ENCODE data around the gene ZNF827.
A peak's percentile ranks its signal among the peaks of the same experiment; 100 is the strongest.

Gene ZNF827

DNA sequence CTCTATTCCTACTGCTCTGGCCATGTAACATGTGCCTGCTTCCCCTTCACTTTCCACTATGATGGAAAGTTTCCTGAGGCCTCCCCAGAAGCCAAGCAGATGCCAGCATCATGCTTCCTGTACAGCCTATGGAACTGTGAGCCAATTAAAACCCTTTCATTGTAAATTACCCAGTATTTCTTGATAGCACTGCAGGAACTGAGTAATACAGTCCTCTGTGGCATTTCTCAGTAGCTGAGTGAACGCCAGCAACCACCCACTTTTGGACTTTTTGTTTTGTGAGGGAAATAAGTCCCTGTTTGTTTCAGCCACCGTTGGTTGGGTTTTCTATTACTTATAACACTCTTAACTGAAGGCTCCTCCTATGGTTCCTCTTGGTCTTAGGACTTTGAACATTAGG is 154.6 kb downstream of the ZNF827 start:
- no peak for DNase-seq

DNA sequence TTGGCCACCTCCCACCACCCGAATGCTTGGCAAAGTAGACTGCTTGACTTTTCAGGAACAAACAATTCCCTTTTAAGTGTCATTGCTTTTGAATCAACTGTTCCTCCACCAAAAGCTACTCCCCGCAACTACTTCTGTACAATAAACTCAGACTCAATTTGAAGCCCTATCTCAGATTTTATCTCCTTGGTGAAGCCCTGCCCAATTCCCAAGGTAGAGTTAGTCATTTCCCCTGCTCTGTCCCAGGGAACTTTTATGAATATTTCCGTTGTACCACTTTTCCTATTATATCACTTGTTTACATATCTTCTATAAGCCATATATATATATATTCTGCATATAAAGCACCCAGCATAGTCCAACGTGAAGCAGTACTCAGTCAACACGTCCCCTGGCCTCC is 155.9 kb downstream of the ZNF827 start:
- no peak for DNase-seq

DNA sequence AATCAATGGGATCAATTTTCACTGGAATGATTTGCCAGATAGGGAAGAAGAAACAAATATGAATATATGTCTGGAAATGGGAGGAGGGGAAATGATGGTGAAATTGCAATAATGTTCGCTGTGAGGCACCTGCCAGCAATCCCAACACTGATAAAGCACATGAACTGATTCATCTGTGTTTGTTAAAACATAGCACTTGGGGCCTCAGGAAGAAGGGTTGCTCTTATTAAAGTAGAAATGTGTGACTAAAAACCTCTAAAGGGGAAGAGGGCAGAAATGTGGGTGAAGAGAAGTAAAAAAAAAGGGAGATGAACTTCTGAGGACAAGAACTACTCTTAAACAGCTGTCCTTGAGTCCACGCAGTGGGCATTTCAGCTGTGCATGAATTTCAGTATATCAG is 157.3 kb downstream of the ZNF827 start:
- no peak for DNase-seq

DNA sequence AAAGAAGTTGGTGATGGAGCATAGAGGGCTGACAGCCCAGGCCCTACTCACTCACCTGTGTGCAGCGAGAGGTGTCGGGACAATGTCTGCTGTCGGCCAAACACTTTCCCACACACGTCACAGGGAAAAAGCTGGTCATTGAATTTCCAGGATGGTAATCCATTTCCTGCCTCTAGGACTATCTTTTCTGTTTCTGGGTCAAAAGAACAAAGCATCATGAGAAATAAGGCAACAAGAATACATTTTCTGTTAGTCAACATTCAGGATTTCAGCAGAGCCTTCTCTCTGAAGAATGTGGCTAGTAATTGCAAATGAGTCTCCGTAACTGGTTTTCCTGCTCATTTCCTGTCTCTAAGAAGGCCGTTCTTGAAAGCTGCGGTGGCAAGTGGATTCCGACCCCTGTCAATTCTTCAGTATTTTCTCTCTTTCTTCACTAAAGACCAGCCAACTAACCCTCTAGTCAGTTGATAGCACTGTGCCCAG is 159.3 kb downstream of the ZNF827 start:
- no peak for DNase-seq

GRCh38 chr4:145776208-145776607 is 162.4 kb downstream of the ZNF827 start:
- no peak for DNase-seq

GRCh38 chr4:145775406-145775805 is 163.2 kb downstream of the ZNF827 start:
- DNase-seq, result no peak

GRCh38 chr4:145774473-145774872 is 164.2 kb downstream of the ZNF827 start:
- DNase-seq, result no peak

- no peak for DNase-seq
Observed at GRCh38 chr4:145773581-145774234, 164.9 kb downstream of the ZNF827 start.

GRCh38 chr4:145772347-145772746 is 166.3 kb downstream of the ZNF827 start:
- DNase-seq, result no peak

GRCh38 chr4:145770124-145770523 is 168.5 kb downstream of the ZNF827 start:
- DNase-seq, result no peak

DNA sequence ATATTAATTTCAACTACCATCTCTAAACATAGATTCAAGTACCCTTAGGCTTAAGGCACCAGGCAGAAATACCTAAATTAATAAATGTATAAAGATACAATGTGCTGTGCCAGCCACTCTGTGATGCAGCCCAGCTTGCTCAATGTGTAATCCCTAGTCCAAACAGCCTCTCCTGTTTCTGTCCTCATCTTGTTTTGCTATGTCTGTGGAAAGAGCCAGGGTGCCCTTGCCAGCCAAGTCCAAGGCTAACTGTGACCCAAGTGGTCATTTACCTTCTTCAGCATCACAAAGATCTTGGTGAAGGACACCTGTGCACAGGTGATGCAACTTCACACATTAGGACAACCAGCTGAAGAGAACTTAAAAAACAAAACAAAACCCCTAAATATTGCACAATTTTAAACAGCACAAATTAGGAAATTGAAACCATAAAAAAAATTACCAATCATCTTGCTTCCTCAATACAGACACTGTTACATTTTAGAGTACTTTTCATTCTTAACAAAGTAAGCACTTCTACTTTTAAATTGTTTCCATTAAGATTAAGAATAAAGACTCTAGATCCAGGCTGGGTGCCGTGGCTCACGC is 169.1 kb downstream of the ZNF827 start:
- DNase-seq, result no peak

DNA sequence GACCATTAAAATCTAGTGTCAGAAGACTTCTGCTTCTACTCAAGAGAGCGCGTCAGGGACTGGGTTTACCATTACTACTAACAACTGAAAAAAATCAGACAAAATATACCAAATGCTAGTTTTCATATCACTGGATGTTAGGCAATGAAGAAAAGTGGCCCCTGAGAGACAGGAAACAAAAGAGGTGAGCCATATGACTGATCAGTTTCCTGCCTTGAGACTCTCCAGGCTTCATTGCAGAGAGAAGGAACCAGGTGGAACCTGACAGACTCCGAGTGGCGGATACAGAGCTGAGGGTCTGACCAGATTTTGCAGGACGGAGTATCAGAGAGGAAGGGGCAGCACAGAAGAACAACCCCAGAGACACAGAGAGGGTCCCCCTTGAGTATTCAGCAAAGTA is 172.3 kb downstream of the ZNF827 start:
- no peak for DNase-seq

DNA sequence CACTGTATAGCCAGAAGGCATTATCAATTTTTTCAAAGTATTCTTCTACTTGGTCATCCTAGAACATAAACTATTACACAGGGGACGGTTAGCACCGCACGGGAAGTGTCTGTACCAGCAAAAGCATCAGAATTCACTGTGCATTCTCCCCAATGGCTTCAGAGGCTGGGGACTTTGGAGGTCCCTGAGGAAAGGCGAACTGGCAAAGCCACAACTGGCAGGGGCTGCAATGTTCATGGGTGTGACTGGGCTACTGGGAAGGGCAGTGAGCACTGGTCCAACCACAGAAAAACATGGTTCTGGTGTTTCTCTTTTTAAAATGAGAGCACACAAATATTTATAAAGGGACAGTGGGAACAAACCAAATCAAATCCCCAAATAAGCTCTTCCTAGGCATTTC is 175.2 kb downstream of the ZNF827 start:
- DNase-seq, result no peak

DNA sequence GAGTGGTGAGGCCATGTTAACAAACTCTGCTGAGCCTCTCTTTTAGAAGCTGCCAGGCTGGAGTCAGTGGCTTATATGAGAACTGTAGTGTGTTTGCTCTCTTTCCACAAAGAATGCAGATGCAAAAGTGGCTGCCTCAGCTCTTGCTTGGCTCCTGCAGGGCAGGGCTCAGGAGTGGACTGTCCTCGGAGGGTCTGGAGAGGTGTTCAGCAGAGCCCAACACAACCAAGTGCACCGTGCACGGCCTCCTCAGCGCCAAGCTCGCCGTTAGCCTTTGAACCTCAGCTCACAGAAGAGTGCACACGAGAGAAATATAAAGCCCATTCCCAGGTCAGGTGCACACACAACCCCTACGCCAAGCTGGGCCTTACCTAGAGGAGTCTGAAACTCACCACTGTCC is 175.9 kb downstream of the ZNF827 start:
- DNase-seq, result no peak

DNA sequence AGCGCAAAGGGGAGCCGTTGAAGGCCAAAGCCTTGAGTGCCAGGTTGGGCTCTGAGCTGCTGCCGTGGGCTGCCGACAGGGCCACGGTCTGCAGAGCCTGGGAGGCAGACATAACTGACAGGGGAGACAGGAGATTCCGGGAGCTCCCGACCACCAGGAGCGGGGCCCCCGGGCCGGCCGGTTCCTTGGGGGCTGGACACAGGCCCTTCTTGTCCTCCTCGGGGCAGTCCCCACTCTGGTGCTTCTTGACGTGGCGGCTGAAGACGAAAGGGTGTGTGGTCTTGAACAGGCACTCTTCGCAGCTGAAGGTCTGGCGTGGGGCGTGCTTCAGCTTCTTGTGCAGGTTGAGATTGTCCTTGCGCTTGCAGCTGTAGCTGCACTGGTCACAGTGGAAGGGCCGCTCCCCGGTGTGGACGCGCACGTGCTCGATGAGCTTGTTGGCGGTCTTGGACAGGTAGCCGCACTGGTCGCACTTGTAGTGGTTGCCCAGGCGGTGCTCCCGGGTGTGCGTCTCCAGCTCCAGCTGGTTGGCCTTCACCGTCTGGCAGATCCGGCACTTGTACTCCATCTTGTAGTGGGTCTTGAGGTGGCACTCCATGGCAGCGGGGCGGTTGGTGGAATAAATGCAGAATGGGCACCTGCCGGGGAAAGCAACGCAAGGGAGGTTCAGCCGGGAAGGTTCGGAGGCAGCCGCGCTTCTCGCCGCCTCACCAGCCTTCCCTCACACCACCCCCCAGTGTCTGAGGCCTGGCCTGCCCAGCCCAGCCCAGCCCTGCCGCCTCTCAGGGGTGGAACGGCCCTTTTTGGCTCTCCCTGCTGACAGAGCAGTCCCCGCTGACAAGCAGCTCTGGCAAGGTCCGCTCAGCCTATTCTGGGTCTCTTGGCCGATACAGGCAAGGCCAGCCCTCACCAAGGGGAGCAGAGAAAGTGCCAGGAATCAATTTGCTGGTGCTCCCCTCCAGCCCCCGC is 177.4 kb downstream of the ZNF827 start:
- no peak for DNase-seq

DNA sequence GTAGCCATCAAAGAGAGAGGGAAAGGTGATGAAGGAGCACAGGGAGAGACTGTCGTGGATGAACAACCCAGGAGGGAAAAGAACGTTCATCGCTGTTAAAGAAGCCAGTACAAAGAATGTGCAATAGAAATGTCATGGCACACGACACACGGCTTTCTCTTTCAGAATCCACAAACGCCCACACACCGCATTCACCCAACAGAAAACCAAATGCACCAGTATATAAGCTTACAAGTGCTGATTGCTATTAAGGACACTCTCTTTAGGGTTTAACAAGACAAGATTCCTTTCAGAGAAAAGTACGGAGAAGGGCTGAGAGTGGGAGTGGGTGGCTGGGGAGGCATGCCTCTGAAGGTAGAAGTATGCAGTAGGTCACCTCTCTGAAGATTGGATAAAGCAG is 178.4 kb downstream of the ZNF827 start:
- DNase-seq, result no peak

GRCh38 chr4:145757188-145757587 is 181.4 kb downstream of the ZNF827 start:
- no peak for DNase-seq

- no peak for DNase-seq
Observed at GRCh38 chr4:145756244-145756643, 182.4 kb downstream of the ZNF827 start.

DNA sequence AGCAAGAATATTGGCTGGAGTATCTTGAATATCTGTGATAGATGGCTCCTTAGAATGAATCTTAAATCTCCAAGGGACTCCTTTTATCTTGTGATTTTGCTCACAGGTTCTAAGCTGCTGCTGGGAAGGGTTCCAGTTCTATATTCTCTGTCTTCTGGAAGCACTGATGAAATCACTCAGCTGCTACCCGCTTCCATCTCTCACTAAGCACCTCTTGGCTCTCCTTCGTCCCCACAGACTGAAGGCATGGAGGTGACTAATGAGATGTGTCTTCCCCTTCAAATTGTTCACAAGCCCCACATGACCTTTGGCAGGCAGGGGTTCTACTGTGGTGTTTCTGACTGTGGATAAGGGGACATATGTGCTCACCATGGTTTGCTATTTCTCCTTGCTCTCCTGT is 182.8 kb downstream of the ZNF827 start:
- DNase-seq, result no peak

- no peak for DNase-seq
Observed at GRCh38 chr4:145743641-145744040, 195.0 kb downstream of the ZNF827 start.

DNA sequence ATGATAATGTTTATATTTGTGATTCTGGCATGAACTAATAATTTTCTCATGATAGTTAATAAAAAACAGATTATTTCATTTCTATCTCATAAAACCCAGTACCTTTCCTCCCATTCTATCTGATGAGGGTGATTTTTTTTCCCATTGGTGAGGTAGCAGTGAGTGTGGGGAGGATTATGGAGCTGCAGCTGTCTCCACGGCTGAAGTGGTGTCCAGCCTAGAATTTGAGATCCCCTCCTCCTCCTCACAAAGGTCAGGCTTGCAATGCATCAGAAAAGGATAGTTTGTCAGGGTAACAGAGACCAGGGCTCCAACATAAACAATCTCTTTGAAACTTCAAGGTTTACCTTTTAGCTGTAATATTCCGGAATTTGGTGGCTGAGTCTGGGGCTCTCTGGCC is 197.8 kb downstream of the ZNF827 start:
- DNase-seq, result no peak

GRCh38 chr4:145739845-145740244 is 198.8 kb downstream of the ZNF827 start:
- DNase-seq, result no peak

- DNase-seq, result peak; percentile 57
Observed at GRCh38 chr4:145736241-145736831, 202.3 kb downstream of the ZNF827 start.
